ENCODE data around the gene SRSF3.

The SRSF3 gene

GRCh38 chr6:36634317-36635108 is 40.4 kb downstream of the SRSF3 start:
- in situ Hi-C loops (cut with HindIII; ENCODE audit: low pct_ligation_motif_present, low sequenced_read_pairs): no loop called here
- H3K4me3 ChIP-seq (ENCODE audit: low read depth, low read length): no peak overlapping the region
- no peak for DNase-seq
- H3K27ac ChIP-seq: no peak overlapping the region
- TF ChIP-seq, protein P1, sequence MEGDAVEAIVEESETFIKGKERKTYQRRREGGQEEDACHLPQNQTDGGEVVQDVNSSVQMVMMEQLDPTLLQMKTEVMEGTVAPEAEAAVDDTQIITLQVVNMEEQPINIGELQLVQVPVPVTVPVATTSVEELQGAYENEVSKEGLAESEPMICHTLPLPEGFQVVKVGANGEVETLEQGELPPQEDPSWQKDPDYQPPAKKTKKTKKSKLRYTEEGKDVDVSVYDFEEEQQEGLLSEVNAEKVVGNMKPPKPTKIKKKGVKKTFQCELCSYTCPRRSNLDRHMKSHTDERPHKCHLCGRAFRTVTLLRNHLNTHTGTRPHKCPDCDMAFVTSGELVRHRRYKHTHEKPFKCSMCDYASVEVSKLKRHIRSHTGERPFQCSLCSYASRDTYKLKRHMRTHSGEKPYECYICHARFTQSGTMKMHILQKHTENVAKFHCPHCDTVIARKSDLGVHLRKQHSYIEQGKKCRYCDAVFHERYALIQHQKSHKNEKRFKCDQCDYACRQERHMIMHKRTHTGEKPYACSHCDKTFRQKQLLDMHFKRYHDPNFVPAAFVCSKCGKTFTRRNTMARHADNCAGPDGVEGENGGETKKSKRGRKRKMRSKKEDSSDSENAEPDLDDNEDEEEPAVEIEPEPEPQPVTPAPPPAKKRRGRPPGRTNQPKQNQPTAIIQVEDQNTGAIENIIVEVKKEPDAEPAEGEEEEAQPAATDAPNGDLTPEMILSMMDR (IDR thresholded peaks at IDR 0.05; ENCODE audit: low read depth, low read length, missing control alignments): no peak
- no peaks in the 10 kb centered on the region for H3K36me3 ChIP-seq (replicated peaks)
- no peaks in the 10 kb centered on the region for H3K27me3 ChIP-seq (replicated peaks)

- Histone ChIP-seq H3K4me3 (ENCODE audit: low read depth, low read length) (no peak overlapping the region), H3K27ac (no peak overlapping the region), H3K27me3 (replicated peaks) (no peaks in the 10 kb centered on the region), H3K36me3 (replicated peaks) (no peaks in the 10 kb centered on the region)
- in situ Hi-C loops (cut with HindIII; ENCODE audit: low pct_ligation_motif_present, low sequenced_read_pairs): no loop called here
- TF ChIP-seq, protein P1 (IDR thresholded peaks at IDR 0.05; ENCODE audit: low read depth, low read length, missing control alignments): no peak
- DNase-seq: no peak
Observed at GRCh38 chr6:36636283-36636682, 42.1 kb downstream of the SRSF3 start.

- H3K27ac ChIP-seq: no peak overlapping the region
- in situ Hi-C loops (cut with HindIII; ENCODE audit: low pct_ligation_motif_present, low sequenced_read_pairs): no loop called here
- no peak overlapping the region for H3K4me3 ChIP-seq (ENCODE audit: low read depth, low read length)
- TF ChIP-seq, protein P1 (IDR thresholded peaks at IDR 0.05; ENCODE audit: low read depth, low read length, missing control alignments): no peak
- DNase-seq: no peak
- H3K27me3 ChIP-seq (replicated peaks): no peaks in the 10 kb centered on the region
- no peaks in the 10 kb centered on the region for H3K36me3 ChIP-seq (replicated peaks)
Observed at GRCh38 chr6:36636687-36637418, 42.7 kb downstream of the SRSF3 start.

- Histone ChIP-seq H3K36me3 (replicated peaks) (no peaks in the 10 kb centered on the region), H3K27me3 (replicated peaks) (no peaks in the 10 kb centered on the region), H3K4me3 (ENCODE audit: low read depth, low read length) (no peak overlapping the region), H3K27ac (no peak overlapping the region)
- TF ChIP-seq, protein P1 (IDR thresholded peaks at IDR 0.05; ENCODE audit: low read depth, low read length, missing control alignments): no peak
- no peak for DNase-seq
- in situ Hi-C loops (cut with HindIII; ENCODE audit: low pct_ligation_motif_present, low sequenced_read_pairs): no loop called here
Observed at GRCh38 chr6:36638579-36638978, 44.4 kb downstream of the SRSF3 start.

DNA sequence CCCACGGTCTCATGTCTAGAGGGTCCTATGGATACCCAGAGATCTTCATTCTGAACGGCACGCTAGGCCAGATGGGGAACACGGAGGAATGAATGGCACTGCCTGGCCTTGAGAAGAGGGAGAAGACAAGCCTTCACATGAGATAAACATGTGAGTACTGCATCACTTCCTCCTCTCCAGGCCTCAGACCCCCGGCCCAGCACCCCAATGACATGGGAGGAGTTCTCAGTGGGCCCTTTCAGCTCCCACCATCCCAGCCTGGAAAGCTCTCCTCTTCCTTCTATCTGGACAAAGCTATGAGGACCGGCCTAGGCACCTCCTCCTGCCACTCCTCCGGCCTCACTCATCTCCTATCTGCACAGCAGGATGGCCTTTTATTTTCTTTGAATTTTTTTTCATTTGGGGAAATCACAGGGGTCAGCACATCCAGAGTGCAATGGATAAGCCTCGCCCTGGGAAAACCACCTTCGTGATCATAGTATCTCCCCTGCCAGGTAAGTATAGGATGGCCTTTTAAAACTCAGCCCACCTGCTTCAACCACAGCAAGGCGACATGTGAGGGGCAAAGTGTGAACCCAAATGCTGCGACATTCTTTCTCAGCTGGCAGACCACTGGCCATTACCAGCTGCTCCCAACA is 45.1 kb downstream of the SRSF3 start:
- Histone ChIP-seq H3K27me3 (replicated peaks) (no peaks in the 10 kb centered on the region), H3K27ac (no peak overlapping the region), H3K36me3 (replicated peaks) (no peaks in the 10 kb centered on the region), H3K4me3 (ENCODE audit: low read depth, low read length) (no peak overlapping the region)
- DNase-seq: no peak
- in situ Hi-C loops (cut with HindIII; ENCODE audit: low pct_ligation_motif_present, low sequenced_read_pairs): no loop called here
- TF ChIP-seq, protein P1 (IDR thresholded peaks at IDR 0.05; ENCODE audit: low read depth, low read length, missing control alignments): no peak

Measured in brain microvascular endothelial cell (primary cell).